ENCODE data around the gene G0S2. TPM values are rescaled to one million over a fixed set of nuclear protein-coding genes. Genes with fewer than 3 reads are reported as not detected.
A peak's percentile ranks its signal among the peaks of the same experiment; 100 is the strongest.

G0S2 gene
- total RNA-seq, 5 donors from 2014 or later (not counting 1 experiment from before 2014, with no cell fraction given), result 0.32 to 0.60 (median 0.59) TPM; not detected in 2

DNA sequence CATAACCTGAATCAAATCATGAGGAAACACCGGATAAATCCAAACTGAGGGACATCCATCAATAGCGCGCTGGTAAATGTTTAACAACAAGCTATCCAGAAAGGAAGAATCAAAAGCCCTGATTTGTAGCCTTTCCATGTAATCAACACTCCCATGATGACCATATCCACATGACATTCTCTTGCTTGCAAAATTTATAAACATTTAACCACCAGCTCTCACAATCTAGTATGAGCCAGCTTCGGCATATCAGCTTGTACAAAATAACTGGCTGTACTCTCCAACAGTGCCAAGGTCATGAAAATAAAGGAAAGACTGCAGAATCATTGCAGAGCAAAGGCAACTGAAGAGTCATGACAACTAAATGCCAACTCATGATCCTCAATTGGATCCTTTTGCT is 45.1 kb downstream of the G0S2 start:
- H3K4me3 ChIP-seq (ENCODE audit: control insufficient read depth in 1 of 2, extremely low read depth in 1 of 2, low read length in 1 of 2), result no peak overlapping the region
- peaks cover 9 to 12% of the 10 kb centered on the region in 2 experiments for H3K4me1 ChIP-seq (ENCODE audit: control insufficient read depth in 1 of 2, extremely low read depth in 1 of 2, insufficient read depth in 2 of 2, low read length in 2 of 2)
- ATAC-seq (replicated peaks in 1 of 4) (no peak), DNase-seq (no peak)
- no peaks in the 10 kb centered on the region for H3K27me3 ChIP-seq (replicated peaks in 1 of 2; ENCODE audit: control insufficient read depth in 2 of 2, extremely low read depth in 1 of 2, insufficient read depth in 2 of 2, low read length in 1 of 2)
- no peaks in the 10 kb centered on the region for H3K9me3 Mint-ChIP-seq
- no peaks in the 10 kb centered on the region for H3K36me3 Mint-ChIP-seq
- H3K4me1 Mint-ChIP-seq, result peaks cover 24 to 29% (median 28%) of the 10 kb centered on the region in 3 donors
- ChIA-PET CTCF (no interaction called here), POLR2A (no interaction called here)
- H3K27me3 Mint-ChIP-seq, result no peaks in the 10 kb centered on the region
- H3K27ac Mint-ChIP-seq, result no peak overlapping the region
- no peak overlapping the region for H3K27ac ChIP-seq (ENCODE audit: low read length)
- no peaks in the 10 kb centered on the region for H3K9me3 ChIP-seq
- WGBS (ENCODE audit: insufficient coverage), result 98% methylated on average over 4 of the region's 4 CpGs
- no peak overlapping the region for H3K4me3 Mint-ChIP-seq
- no peaks in the 10 kb centered on the region for H3K36me3 ChIP-seq (ENCODE audit: control insufficient read depth in 2 of 2, extremely low read depth in 1 of 2, insufficient read depth in 1 of 2, low read length in 1 of 2)

DNA sequence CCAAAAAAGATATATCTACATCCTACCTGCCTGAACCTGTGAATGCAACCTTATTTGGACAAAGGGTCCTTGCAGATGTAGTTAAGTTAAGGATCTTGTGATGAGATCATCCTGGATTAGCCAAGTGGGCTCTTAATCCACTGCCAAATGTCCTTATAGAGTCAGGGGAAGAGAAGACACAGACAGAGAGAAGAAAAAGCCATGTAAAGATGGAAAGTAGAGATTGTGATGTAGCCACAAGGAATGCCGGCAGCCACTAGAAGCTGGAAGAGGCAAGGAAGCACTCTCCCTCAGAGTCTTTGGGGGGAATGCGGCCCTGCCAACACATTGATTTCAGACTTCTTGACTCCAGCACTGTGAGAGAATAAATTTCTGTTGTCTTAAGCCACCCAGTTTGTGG is 45.6 kb downstream of the G0S2 start:
- no peak overlapping the region for H3K4me3 Mint-ChIP-seq
- H3K9me3 Mint-ChIP-seq, result no peaks in the 10 kb centered on the region
- no peaks in the 10 kb centered on the region for H3K9me3 ChIP-seq
- peaks cover 24 to 29% (median 25%) of the 10 kb centered on the region in 3 donors for H3K4me1 Mint-ChIP-seq
- H3K27ac Mint-ChIP-seq, result peak overlapping the region in 1 of 2 donors; percentile 31
- no peak overlapping the region for H3K27ac ChIP-seq (ENCODE audit: low read length)
- no peak for ATAC-seq (replicated peaks in 1 of 4)
- H3K27me3 ChIP-seq (replicated peaks in 1 of 2; ENCODE audit: control insufficient read depth in 2 of 2, extremely low read depth in 1 of 2, insufficient read depth in 2 of 2, low read length in 1 of 2), result no peaks in the 10 kb centered on the region
- H3K4me3 ChIP-seq (ENCODE audit: control insufficient read depth in 1 of 2, extremely low read depth in 1 of 2, low read length in 1 of 2), result no peak overlapping the region
- no peak for DNase-seq
- no peaks in the 10 kb centered on the region for H3K27me3 Mint-ChIP-seq
- CTCF ChIA-PET, result interaction anchor here in 1 of 2 donors (0.7 kb wide), 1 partner anchor 147 kb away, joined by 7 read pairs; no protein-coding TSS in a partner anchor
- peaks cover 9 to 12% of the 10 kb centered on the region in 2 experiments for H3K4me1 ChIP-seq (ENCODE audit: control insufficient read depth in 1 of 2, extremely low read depth in 1 of 2, insufficient read depth in 2 of 2, low read length in 2 of 2)
- 100% methylated on average over 1 of the region's 2 CpGs for WGBS (ENCODE audit: insufficient coverage)
- H3K36me3 ChIP-seq (ENCODE audit: control insufficient read depth in 2 of 2, extremely low read depth in 1 of 2, insufficient read depth in 1 of 2, low read length in 1 of 2), result no peaks in the 10 kb centered on the region
- POLR2A ChIA-PET, result no interaction called here
- H3K36me3 Mint-ChIP-seq, result no peaks in the 10 kb centered on the region

DNA sequence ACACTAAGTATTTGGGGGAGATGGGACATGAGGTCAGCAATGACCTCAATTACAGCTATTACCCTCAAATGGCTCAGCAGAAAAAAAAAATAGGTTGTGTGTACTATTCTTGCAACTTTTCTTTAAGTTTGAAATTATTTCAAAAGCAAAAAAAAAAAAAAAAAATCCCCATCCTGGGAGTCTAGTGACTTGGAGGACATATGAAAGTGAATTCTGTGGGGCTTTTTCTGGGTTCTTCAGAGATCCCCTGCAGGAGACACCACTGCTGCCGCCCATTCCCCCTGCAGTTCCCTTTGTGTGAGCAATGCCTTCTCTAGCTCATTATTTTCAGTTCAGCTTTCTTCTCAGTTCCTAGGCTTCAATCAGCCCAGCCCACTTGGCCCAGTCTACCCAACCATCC is 46.1 kb downstream of the G0S2 start:
- Mint-ChIP-seq H3K4me1 (peaks cover 20 to 24% (median 22%) of the 10 kb centered on the region in 3 donors), H3K4me3 (no peak overlapping the region), H3K36me3 (no peaks in the 10 kb centered on the region), H3K9me3 (no peaks in the 10 kb centered on the region), H3K27me3 (no peaks in the 10 kb centered on the region), H3K27ac (no peak overlapping the region)
- ATAC-seq (replicated peaks in 1 of 4) (no peak), DNase-seq (no peak)
- 90% methylated on average over 1 of the region's 1 CpG for WGBS (ENCODE audit: insufficient coverage)
- no peaks in the 10 kb centered on the region for H3K36me3 ChIP-seq (ENCODE audit: control insufficient read depth in 2 of 2, extremely low read depth in 1 of 2, insufficient read depth in 1 of 2, low read length in 1 of 2)
- ChIA-PET CTCF (interaction anchor here in 1 of 2 donors (0.7 kb wide), 1 partner anchor 147 kb away, joined by 7 read pairs; no protein-coding TSS in a partner anchor), POLR2A (no interaction called here)
- H3K4me3 ChIP-seq (ENCODE audit: control insufficient read depth in 1 of 2, extremely low read depth in 1 of 2, low read length in 1 of 2), result no peak overlapping the region
- H3K4me1 ChIP-seq (ENCODE audit: control insufficient read depth in 1 of 2, extremely low read depth in 1 of 2, insufficient read depth in 2 of 2, low read length in 2 of 2), result peaks cover 9 to 12% of the 10 kb centered on the region in 2 experiments
- H3K27me3 ChIP-seq (replicated peaks in 1 of 2; ENCODE audit: control insufficient read depth in 2 of 2, extremely low read depth in 1 of 2, insufficient read depth in 2 of 2, low read length in 1 of 2), result no peaks in the 10 kb centered on the region
- no peak overlapping the region for H3K27ac ChIP-seq (ENCODE audit: low read length)
- H3K9me3 ChIP-seq, result no peaks in the 10 kb centered on the region

DNA sequence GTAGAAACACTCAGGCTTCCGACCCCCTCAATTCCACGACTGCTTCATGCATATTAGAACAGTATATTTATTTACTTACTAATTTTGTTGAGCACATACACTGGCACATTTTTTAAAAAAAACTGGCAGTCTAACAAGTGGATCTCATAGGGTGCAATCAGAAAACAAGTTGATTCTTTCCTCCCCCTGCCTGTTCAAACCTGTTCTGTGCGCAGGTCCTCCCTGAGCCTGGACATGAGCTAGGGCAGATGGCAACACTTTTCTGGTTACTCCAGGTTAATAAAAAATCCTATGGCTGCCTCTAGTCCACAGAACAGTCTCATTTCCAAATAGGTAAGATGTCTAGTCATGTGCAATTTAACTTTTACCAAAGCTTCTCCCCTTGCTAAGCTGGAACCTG is 48.1 kb downstream of the G0S2 start:
- Mint-ChIP-seq H3K4me1 (peaks cover 24 to 35% (median 27%) of the 10 kb centered on the region in 3 donors), H3K27me3 (no peaks in the 10 kb centered on the region), H3K36me3 (no peaks in the 10 kb centered on the region), H3K27ac (peak overlapping the region in 1 of 2 donors; percentile 96), H3K4me3 (no peak overlapping the region), H3K9me3 (no peaks in the 10 kb centered on the region)
- 100% methylated on average over 1 of the region's 3 CpGs for WGBS (ENCODE audit: insufficient coverage)
- Histone ChIP-seq H3K4me3 (ENCODE audit: control insufficient read depth in 1 of 2, extremely low read depth in 1 of 2, low read length in 1 of 2) (no peak overlapping the region), H3K4me1 (ENCODE audit: control insufficient read depth in 1 of 2, extremely low read depth in 1 of 2, insufficient read depth in 2 of 2, low read length in 2 of 2) (peaks cover 9 to 12% of the 10 kb centered on the region in 2 experiments), H3K9me3 (no peaks in the 10 kb centered on the region), H3K27ac (ENCODE audit: low read length) (no peak overlapping the region), H3K36me3 (ENCODE audit: control insufficient read depth in 2 of 2, extremely low read depth in 1 of 2, insufficient read depth in 1 of 2, low read length in 1 of 2) (no peaks in the 10 kb centered on the region), H3K27me3 (replicated peaks in 1 of 2; ENCODE audit: control insufficient read depth in 2 of 2, extremely low read depth in 1 of 2, insufficient read depth in 2 of 2, low read length in 1 of 2) (no peaks in the 10 kb centered on the region)
- CTCF ChIA-PET, result no interaction called here
- POLR2A ChIA-PET, result no interaction called here
- DNase-seq (no peak), ATAC-seq (replicated peaks in 1 of 4) (no peak)

DNA sequence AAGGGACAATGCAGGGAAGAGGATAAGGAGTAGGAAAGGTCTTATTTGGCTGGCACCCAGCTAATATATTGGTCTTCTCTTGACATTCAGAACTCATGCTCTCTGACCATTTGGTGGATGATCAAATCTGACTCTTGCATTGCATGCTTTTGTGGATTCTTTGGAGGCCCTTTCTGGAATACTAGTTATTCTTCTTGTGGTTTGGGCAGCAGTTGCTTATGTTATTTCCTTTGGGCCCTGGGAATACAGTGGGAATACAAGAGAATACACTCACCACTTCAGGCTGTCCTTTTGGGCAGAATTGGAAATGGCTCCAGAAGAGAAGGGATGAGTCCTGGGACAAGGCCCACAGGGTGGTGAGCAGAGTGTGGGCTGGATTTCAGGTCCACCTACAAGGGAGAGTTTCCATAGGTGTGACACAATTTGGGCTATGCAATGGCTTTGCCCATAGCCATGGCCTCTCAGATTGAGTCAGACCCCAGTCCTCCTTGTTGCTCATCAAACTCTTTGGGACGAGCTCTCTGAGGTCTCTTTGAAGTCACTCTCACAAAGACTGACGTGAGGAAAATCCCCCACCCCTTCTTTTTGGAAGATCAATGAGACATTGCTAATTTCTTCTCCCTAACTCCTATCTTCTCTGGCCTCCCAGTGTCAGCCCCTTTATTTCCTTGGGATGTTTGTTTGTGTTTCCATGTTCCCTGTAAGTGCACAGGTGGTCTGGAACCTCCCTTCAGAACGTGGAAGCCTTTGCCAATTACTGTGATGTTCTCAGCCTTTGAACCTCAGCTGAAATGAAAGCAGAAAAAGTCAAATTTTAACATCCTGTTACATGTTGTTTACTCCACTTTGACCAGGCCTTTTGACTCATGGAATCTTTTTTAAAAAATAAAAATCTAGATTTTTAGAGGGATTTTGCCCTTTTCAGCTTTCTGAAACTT is 48.8 kb downstream of the G0S2 start:
- no peaks in the 10 kb centered on the region for H3K9me3 ChIP-seq
- Mint-ChIP-seq H3K27me3 (no peaks in the 10 kb centered on the region), H3K4me1 (peaks cover 24 to 35% (median 27%) of the 10 kb centered on the region in 3 donors), H3K27ac (peak overlapping the region; percentile 92 to 96), H3K4me3 (peak overlapping the region in 2 of 3 donors; percentile 34 to 59), H3K9me3 (no peaks in the 10 kb centered on the region), H3K36me3 (no peaks in the 10 kb centered on the region)
- H3K27me3 ChIP-seq (replicated peaks in 1 of 2; ENCODE audit: control insufficient read depth in 2 of 2, extremely low read depth in 1 of 2, insufficient read depth in 2 of 2, low read length in 1 of 2), result no peaks in the 10 kb centered on the region
- 7% methylated on average over 2 of the region's 3 CpGs for WGBS (ENCODE audit: insufficient coverage)
- DNase-seq, result peak in 1 of 35 experiments; percentile 41
- peak overlapping the region; percentile 49 for H3K27ac ChIP-seq (ENCODE audit: low read length)
- H3K36me3 ChIP-seq (ENCODE audit: control insufficient read depth in 2 of 2, extremely low read depth in 1 of 2, insufficient read depth in 1 of 2, low read length in 1 of 2), result no peaks in the 10 kb centered on the region
- H3K4me1 ChIP-seq (ENCODE audit: control insufficient read depth in 1 of 2, extremely low read depth in 1 of 2, insufficient read depth in 2 of 2, low read length in 2 of 2), result peaks cover 9 to 12% of the 10 kb centered on the region in 2 experiments
- no peak overlapping the region for H3K4me3 ChIP-seq (ENCODE audit: control insufficient read depth in 1 of 2, extremely low read depth in 1 of 2, low read length in 1 of 2)
- ChIA-PET POLR2A (no interaction called here), CTCF (interaction anchor here in 1 of 2 donors (1.5 to 1.6 kb wide), 2 partner anchors 12 to 26 kb away, joined by 3 to 4 read pairs; no protein-coding TSS in a partner anchor)
- ATAC-seq (replicated peaks in 1 of 4), result peak in 3 of 4 experiments; percentile 49 to 73 (median 53)

All from T-cell (primary cell).